Esophagus mucosa (tissue), 1 donor: ENCODE data around the gene ZNF677. TPM values are rescaled to one million over a fixed set of nuclear protein-coding genes. Genes with fewer than 3 reads are reported as not detected.
"Not testable (repeated sequence)": the region's sequence is repeated elsewhere in the genome, so short reads cannot be mapped to it uniquely, and the experiment has no call there.

Experiments
- ATAC-seq: fragments of 200-7000 bp; cut with Tn5 transposase; one replicate; pipeline ENCODE4 v1.9.1; 2020
- total RNA-seq: library from RNA; stranded (reverse); gene quantifications from one replicate; pipeline ENCODE4 v1.2.4, GENCODE V29; 2023
- donor health status: DM: yes; HTN: yes; CAD: no.

Gene ZNF677
- 2.2 TPM for total RNA-seq

DNA sequence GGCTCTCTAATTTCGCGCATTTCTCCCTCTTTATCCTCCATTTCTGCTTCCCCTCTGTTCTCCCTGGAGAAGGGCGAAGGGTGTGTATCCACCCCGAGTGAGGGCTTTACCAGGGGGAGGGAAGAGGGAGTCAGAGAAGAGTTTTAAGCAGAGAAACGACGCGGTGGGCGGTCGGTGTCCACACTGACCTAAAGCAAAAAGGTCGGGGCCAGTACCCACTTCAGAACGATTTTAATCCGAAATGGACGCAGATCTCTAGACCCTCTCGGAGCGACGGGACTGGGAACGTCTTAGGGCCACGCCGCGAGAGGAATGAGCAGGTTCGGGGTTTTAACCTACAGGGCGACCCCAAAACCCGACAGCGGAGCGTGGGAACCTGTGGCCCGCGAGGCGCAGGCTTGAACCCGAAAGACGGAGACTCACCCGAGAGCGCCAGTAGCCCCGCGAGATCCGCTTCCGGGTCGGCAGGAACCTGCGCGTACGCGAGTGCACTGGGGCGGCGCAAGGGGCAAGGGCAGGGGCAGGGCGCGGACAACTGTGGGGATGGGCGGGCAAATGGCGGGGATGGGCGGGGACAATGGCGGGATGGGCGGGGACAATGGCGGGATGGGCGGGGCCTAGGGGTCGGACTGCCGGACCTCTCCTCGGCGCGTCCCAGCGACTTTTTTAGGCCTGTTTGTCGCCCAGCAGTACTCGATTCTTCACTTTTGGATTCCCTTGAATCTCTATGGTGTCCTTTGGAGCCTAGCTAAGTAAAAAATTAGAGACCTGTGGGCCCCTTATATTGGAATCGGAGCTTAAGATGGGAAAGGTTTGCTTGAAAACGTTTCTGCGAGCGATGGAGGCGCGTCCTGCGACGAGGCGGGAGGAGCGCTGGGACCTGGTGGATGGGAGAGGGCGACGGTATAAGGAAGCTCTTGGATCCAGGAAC is at the start of gene ZNF677:
Gene ZNF677 (minus strand): TSS at position 463 of the 931 bp plus-strand sequence. CDS start 3,323 bp downstream, outside the sequence.
- ATAC-seq: peak; percentile 96

DNA sequence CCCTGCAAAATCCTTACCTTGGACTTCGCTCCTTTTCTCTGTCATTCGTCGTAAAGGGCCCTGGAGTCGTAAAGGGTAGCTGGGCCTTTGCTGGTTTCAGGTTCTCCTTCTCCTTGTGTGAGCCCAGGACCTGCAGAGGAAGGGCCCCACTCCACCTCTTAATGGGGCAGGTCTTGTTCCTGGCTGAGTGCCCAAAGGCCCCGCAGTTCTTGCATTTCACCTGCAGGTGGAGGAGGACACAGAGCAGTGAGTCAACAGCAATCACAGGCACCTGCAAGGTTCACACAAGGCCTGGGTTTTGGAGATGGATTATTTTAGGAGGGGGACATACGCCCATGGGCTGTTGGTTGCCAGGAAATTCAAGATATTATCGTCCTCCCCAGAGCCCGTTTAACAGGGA is 46.7 kb upstream of the ZNF677 start:
- ATAC-seq: not testable (repeated sequence)

DNA sequence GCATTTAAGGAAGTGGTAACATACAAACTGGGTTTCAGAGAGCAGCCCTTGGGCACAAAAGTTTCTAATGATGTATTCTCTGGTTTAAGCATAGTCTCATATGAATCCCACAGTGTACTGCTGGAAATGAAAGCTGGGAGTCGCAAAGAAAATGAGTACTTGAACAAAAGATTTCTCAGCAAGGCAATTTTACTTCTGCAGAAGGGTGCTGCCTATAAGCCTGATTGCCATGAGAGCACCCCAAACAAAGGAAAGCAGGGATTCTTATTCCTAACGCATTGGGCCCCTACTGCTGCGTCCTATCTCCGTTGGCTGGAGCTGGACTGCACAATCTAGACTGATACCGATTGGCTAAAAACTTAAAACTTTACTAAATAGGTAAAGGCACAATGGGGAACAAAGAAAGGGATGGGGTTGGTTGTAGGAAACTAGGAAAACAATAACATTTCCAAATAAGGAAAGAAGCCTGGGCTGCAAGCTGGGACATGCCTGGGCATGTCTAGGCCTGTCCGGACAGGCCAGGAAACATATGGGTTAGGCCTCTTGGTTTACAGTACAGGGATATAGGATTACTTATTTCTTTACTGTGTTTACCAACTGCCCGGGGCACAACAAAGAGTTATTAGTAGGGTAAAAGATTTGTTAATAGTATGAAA is 40.2 kb upstream of the ZNF677 start:
- ATAC-seq: no peak

DNA sequence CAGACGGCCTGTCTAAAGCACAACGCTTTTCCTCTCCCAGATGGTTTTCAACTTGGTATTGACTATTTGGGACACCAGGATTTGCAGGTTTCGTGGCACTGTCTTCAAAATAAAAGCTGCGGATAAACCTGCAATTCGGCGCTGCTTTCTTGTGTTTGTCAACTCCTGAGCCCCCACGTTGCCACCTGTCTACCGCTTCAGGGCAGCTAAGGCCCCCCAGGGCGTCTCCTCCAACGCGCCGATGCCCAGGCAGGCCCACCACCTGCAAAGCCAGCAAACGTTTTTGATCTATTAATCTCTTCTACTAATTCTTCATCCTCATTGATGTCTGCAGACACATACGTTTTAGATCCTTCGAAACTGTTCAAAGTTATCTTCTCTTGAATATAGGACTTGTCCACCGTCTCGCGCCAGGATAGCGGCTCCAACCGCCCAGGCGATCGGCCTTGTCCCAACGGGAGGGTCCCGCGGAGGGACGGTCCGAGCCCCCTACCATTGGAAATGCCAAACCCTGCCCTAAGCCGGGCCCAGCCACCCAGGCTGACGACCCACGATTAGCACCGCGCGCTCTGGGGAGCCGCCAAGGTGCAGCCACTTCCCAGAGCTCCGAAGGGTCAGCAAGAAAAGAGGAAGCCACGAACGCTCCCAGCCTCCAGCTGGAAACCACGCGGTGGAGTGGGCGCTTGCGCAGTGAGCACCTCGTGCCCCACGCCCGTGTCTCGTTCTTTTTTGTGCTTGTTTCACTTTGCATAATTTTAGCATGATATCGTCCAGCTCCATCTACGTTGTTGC is 36.3 kb upstream of the ZNF677 start:
- ATAC-seq: no peak

DNA sequence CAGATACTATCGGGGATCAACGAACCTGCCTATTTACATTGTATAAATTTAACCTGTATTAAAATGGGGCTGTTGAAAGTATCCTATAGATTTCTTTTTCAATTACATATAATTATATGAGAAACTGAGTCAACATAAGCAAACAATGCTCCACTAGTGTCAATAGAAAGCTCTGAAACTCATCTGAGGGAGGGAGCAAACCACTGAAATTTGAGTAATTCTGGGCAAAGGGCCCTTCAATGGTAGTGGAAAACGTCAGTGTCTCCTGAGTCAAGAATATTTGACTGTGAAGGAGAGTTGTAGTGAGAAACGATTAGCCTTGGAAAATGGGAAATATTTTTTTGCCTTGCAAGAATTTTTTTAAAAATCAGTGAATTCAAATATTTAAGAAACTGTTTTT is 30.4 kb upstream of the ZNF677 start:
- ATAC-seq: no peak

DNA sequence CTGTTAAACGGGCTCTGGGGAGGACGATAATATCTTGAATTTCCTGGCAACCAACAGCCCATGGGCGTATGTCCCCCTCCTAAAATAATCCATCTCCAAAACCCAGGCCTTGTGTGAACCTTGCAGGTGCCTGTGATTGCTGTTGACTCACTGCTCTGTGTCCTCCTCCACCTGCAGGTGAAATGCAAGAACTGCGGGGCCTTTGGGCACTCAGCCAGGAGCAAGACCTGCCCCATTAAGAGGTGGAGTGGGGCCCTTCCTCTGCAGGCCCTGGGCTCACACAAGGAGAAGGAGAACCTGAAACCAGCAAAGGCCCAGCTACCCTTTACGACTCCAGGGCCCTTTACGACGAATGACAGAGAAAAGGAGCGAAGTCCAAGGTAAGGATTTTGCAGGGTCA is 27.3 kb upstream of the ZNF677 start:
- not testable (repeated sequence) for ATAC-seq

DNA sequence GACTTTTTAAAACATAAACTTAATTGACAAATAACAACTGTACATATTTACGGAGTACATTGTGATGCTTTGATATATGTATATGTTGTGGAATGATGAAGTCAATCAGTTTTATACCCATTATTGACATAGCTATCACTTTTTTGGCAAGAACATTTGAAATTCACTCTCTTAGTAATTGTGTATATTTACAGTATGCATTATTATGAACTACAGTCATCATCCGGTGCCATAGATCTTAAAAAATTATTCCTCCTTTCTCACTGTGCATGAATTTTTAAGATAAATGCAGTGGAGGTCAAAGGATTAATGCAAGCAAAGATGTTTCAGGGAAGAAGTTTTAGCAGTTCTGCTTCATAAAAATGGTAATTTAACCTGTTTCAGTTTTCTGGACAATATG is 20.8 kb upstream of the ZNF677 start:
- ATAC-seq: no peak

DNA sequence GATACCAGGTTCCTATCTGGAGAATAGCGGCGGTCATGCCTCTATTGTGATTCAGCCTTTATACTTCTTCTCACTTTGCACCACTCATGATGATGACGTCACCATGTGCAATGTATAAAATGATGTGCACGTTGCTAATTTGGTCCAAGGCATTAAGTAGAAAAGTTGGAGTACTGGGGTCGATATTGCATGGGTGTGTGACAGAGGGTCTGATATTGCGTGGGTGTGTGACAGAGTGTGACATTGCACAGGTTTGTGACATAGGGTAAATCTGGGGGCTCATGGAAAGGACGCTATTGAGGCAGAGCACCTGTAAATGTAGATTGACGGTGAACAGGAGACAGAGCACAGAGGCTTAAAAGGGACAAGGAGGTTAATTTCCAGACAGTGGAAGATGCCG is 17.4 kb upstream of the ZNF677 start:
- no peak for ATAC-seq

DNA sequence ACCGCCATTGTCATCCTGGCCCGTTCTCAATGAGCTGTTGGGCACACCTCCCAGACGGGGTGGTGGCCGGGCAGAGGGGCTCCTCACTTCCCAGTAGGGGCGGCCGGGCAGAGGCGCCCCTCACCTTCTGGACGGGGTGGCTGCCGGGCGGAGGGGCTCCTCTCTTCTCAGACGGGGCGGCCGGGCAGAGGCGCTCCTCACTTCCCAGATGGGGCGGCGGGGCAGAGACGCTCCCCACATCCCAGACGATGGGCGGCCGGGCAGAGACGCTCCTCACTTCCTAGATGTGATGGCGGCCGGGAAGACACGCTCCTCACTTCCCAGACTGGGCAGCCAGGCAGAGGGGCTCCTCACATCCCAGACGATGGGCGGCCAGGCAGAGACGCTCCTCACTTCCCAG is 15.2 kb upstream of the ZNF677 start:
- ATAC-seq: not testable (repeated sequence)

DNA sequence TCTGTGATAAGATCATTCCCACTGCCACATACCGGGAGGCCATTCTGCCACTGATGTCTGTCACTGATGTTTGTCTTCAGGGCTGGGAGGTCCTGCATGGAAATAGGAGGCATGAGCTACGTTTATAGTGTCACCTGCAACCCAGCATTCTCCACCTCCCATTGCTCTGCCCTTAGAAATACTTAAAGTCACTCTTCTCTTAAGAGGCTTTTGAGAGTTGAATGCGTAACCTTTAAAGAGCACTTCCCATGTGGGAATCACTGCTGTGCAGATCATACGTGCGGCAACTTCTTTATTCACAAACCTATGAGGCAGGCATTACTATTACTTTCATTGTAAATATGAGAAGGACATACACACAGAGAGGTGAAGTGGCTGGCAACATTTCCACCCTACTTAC is 12.9 kb upstream of the ZNF677 start, which contains the start of gene VN1R4:
Gene VN1R4 (minus strand): TSS at position 101 of the 400 bp plus-strand sequence. CDS start 58 bp downstream, at position 43.
- not testable (repeated sequence) for ATAC-seq

DNA sequence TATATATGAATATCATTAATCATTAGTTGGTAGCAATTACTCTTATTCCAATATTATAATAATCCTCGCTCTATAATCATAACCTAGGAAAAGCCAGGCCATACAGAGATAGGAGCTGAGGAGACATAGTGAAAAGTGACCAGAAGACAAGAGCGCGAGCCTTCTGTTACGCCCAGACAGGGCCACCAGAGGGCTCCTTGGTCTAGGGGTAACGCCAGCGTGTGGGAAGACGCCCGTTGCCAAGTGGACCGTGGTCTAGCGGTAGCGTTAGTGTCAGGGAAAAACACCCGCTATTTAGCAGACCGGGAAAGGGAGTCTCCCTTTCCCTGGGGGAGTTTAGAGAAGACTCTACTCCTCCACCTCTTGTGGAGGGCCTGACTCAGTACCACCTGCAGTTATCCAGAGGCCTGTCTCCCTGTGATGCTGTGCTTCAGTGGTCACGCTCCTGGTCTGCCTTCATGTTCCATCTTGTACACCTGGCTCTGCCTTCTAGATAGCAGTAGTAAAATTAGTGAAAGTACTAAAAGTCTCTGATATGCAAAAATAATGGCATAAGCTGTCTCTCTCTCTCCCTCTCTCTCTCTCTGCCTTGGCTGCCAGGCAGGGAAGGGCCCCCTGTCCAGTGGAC is 3.2 kb upstream of the ZNF677 start, which contains the start of gene VN1R2:
Gene VN1R2 (plus strand): TSS at position 578 of the 628 bp plus-strand sequence. CDS start 84 bp downstream, outside the sequence.
- ATAC-seq: not testable (repeated sequence)

DNA sequence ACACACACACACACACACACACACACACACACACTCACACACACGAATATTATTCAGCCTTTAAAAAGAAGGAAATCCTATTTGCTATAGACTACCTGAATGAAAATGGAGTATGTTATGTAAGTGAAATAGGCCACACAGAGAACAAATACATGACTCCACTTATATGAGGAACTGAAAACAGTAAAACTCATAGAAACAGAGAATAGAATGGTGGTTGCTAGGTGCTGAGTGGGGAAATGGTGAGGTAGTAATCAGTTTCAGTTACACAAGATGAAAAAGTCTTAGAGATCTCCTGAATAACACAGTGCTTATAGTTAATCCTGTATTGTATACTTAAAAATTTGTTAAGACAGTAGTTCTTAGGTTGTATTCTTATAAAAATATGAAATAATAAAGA is 8.2 kb downstream of the ZNF677 start:
- no peak for ATAC-seq

DNA sequence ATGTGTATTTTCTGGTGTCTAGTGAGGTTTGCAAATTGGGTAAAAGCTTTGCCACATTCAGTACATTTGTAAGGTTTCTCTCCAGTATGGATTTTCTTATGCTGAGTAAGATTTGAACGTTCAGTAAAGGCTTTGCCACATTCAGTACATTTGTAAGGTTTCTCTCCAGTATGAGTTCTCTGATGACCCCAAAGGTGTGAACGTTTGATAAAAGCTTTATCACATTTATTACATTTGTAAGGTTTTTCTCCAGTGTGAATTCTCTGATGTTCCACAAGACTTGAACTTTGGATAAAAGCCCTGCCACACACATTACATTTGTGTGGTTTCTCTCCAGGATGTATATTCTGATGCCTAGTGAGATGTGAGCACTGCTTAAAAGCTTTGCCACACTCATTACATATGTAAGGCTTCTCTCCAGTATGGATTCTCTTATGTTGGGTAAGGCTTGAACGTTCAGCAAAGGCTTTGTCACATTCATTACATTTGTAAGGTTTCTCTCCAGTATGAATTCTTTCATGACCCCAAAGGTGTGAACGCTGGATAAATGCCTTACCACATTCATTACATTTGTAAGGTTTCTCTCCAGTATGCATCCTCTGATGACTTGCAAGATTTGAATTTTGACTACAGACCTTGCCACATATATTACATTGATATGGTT is 17.4 kb downstream of the ZNF677 start:
- no peak for ATAC-seq

DNA sequence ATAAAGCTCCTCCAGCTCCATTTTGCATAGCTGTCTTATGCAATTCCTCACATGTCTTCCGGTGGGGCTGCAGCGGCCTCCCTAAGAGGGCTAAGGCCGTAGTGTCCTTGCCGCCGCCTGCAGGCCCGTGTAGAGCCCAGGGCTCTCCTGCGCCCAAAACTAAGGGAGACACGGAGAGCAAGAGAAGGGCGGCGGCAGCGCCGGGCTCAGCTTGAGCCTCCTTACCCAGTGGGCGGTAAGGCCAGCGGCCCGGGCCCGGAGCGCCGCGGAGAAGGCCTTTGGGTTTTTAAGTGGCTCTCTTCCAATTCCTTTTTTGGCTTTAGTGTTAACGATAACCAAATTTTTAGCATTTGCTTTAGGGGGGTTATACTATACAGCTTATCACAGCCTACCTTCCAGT is 30.1 kb downstream of the ZNF677 start:
- no peak for ATAC-seq

DNA sequence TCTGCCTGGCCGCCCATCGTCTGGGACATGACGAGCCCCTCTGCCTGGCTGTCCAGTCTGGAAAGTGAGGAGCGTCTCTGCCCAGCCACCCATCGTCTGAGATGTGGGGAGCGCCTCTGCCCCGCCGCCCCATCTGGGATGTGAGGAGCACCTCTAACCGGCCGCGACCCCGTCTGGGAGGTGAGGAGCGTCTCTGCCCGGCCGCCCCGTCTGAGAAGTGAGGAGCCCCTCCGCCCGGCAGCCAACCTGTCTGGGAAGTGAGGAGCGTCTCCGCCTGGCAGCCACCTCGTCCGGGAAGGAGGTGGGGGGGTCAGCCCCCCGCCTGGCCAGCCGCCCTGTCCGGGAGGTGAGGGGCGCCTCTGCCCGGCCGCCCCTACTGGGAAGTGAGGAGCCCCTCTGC is 32.0 kb downstream of the ZNF677 start:
- ATAC-seq: not testable (repeated sequence)

DNA sequence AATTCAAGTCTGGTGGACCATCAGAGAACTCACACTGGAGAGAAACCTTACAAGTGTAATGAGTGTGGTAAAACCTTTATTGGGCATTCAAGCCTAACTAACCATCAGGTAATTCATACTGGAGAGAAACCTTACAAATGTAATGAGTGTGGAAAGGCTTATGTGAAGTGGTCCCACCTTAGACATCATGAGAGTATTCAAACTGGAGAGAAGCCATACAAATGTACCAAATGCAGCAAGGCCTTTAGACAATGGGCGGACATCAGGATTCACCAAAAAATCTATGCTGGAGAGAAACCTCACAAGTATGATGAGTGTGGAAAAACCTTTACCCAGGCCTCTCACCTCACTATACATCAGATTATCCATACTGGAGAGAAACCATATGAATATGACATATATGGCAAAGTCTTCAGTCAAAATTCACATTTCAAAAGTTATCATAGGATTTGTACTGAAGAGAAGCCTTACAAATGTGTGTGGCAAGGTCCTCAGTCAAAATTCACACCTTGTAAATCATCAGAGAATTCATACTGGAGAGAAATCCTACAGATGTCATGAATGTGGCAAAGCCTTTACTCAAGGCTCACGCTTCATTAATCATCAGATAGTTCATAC is 41.9 kb downstream of the ZNF677 start:
- ATAC-seq: no peak

DNA sequence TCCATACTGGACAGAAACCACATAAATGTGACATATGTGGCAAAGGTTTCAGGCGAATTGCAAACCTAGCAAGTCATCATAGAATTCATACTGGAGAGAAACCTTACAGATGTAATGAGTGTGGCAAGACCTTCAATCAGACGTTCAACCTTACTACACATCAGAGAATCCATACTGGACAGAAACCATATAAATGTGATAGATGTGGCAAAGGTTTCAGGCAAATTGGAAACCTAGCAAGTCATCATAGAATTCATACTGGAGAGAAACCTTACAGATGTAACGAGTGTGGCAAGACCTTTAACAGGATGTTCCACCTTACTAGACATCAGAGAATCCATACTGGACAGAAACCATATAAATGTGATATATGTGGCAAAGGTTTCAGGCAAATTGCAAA is 43.1 kb downstream of the ZNF677 start:
- not testable (repeated sequence) for ATAC-seq

DNA sequence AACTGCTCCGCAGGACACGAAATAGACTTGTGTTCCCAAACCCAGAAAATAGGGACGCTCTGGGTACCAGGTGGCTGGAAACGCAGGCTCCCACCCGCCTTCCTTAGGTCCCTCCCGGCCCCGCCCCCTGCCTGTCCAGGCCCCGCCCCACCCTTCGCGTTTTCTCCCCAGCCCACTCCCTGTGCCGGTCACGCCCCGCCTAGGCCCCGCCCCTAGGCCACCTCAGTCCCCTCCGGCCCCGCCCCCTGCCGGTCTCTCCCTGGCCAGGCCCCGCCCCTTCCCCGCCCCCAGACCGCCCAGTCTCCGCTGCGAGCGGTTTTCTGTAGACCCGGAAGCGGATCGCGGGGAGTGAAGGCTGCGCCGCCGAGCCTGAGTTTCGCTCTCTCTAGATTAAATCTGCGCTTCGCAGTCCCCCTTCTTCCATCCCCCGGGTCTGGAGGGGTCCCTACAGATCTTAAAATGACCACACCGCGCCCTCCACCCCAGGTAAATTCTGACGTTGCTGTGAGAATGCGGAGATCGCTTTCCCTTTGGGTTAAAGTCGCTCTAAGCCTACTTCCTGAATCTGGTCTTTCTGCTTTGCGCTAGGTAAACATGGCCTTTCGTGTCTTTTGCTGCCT is 57.8 kb downstream of the ZNF677 start:
- ATAC-seq: peak; percentile 99

DNA sequence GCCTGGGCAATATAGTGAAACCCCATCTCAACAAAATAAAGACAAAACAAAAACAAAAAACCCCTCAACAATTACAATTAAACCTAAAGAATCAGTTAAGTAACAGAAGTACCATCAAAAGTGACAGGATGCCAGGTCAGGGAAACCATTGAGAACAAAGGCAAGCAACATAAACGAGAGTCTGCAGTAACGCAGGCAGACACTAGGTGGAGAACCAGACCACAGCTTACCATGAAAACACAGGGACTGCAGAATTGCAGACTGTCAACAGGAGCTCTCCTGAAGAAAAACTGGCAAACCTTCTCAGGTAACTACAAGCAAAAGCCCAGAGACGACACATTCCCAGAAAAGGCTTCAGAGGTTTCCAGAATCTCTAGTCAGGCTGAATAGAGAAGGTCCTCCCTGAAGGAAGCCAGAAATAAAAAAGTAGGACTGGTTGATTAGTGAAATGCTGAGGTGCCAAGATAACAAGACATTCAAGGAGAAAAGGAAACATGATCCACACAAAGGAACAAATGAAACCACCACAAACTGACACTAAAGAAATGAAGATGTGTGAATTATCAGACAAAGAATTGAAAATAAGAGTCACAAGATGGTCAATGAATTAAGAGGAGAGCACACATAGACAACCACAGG is 59.3 kb downstream of the ZNF677 start:
- ATAC-seq: peak; percentile 73
